HG03045 (cell line): ENCODE results near the gene NTM.

Experiments
- ATAC-seq: cut with Tn5 transposase; IDR thresholded peaks from one replicate; pipeline ENCODE4 v1.9.1; 2021; ENCODE audit warnings: mild to moderate bottlenecking, moderate library complexity; ENCODE audit not compliant: unreplicated experiment

Gene NTM

DNA sequence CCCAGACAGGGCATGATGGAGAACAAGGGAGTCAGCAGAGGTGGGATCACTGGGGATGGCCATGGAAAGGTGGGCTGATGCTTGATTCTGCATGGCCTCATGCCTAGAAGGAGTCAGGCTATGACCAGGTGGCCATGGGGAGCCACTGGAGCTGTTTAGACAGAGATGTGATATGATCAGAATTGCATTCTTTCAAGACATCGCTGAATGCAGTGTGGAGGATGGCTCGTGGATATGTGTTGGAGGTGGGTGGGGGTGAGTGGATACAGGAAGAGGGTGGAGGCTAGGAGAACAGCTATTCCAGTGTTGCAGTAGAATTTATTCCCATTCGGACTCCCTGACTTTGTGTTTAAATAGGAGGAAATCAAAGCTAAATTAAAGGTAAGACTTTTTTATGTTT lies 841.1 kb downstream of the NTM start:
- no peak for ATAC-seq

DNA sequence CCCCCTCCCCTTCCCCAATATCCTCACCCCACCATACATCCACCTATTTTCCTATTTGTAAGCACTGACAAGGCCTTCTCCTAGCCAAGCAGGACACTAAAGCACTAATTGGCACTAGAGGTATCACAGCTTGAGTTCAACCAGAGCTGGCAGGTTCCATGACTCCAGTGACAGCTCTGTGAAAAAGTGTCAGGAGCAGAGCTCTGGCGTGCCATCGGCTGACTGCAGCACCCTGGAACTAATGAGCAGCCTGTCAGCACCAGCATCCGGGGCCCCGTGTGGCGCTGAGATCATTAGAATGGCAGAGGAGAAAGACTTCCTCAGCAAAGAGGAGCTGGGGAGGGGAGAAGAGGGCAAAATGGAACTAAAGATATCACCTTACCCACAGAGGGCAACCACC lies 847.4 kb downstream of the NTM start:
- no peak for ATAC-seq

DNA sequence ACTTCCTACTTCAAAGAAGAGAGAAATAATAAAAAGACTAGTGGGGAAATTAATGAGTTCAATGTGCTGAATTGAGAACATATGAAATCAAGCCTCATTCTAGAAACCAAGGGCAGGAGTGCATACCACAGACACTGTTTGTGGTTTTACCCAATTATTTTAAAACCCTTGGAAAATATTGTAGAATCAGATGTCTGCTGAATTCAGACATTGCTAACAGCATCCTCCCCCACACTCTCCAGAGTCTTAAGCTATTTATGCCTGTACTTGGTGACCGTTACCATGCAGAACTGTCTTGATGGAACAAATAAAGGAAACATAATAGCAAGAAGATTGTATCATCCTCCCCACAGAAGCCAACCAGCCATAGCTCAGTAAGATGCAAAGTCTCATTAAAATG lies 850.1 kb downstream of the NTM start:
- ATAC-seq, result no peak

DNA sequence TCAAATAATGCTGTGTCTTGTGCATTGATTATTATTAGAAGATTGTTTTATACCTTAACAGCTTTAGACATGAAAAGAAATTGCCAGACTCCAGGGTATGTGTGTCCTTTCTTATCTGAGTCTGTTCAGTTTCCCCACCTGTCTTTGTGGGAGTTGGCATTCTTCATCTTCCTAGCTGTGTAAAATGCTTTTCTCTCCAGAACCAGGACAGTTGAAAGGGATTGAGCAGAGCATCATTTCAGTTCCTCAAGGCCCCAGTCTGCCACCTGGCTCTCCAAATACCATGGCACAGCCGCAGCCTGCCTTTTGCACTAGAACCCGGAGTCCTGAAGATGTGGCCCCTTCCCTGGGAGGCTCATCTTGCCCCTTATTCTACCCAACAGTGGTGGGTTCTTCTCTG lies 851.9 kb downstream of the NTM start:
- no peak for ATAC-seq

DNA sequence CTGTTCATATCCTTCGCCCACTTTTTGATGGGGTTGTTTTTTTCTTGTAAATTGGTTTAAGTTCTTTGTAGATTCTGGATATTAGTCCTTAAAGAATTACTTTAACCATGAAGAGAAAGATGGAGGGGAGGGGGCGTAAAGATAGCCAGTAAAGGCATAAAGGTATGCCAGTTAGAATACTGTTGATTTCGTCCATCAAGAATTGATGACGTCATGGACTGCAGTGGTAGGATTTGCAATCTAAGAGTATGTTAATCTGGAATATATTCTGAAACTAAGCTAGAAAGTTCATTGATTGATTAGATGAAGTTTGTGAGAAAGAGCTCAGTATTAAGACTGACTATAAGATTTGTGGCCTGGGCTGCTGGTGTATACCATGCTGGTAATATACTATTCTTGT lies 856.1 kb downstream of the NTM start:
- no peak for ATAC-seq

DNA sequence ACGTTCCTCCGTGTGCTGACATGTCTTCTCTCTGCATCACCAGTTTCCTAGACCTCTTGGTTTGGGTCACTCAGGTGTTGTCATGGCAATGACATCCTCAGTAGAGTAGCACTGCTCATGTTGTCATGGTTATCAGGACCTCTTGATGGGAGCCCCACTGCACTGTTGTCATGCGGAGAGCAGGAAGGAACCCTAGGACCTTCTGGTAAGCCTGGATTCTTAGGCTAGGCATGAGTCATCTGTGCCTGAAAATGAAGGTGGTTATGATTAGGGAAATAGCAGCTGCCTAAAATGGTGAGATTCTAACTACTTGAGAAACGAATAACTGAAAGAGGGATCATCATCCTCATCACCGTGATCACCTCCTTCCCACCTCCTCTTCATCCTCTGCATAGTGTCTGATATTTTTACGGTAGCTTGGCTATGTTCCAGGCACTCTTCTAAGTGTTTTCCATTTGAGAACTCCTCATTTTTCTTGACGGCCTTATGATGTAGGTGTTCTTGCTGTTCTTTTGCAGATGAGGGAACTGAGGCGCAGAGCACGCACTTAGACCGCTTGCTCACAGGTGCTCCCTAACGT lies 858.4 kb downstream of the NTM start:
- ATAC-seq, result no peak

DNA sequence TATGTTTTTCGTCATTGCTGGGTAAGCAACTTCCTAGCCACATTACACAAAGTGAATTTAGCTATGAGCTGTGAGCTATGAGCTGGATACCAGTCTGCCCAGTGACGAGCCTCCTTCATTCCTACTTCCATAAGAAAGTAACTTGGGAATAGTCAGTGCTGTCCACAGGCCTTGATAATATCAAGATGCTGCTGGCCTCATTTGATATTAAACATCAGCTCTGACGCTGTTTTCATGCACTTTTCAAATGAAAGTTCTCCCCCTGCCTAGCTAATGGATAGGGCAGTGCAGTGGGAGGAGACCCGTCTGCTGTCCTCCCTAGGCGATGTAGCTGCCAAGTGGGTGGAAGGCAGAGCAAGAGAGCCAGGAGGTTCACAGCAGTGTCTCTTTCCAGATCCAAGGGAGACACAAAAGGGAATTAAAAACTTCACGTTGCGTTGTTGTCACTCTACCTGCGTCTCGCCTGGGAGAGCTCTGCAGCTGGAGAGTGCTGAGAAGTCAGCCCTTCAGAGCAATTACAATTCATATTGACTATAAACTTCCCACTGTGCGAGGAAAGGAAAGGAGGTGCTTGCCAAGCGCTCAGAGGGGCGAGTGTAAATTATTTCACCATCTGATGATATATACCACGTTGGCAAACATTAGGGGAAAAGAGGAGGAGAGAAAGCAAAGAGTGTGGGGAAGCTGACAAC lies 861.4 kb downstream of the NTM start:
- no peak for ATAC-seq

DNA sequence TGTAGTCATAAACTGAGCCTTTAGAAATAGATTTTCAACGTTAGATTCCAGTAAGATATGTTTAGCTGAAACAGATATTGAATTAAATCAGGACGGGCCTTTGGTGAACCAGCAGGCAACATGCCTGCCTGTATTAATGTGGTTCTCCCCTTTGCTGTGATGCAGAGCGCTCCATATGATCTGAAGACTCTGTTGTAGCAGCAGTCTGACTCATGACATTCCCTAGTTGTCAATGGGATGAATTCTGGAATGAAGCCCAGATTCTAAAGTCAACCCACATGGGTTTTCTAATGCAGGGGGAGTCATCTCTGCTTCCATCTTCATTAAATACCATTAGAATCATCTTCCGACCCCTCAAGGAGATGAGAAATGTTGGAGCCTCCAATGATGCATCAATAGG lies 864.5 kb downstream of the NTM start:
- ATAC-seq, result no peak

DNA sequence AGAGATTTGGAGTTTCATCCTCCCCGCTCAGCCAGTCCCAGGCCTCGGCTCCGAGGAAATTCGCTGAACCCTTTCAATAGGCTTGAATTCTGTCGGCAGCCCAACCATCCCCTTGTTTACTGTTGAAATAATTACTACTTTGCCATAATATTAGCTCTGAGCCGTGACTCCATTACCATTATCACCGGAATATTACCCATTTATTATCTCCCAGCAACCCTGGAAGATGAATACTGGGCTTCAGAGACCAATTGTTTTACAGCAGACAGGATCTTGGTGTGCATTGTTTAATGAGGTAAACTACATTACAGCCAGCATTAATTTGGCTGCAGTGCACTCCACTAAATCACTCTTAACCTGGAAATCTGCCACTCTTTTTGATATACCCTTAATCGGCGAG lies 867.4 kb downstream of the NTM start:
- ATAC-seq, result no peak

DNA sequence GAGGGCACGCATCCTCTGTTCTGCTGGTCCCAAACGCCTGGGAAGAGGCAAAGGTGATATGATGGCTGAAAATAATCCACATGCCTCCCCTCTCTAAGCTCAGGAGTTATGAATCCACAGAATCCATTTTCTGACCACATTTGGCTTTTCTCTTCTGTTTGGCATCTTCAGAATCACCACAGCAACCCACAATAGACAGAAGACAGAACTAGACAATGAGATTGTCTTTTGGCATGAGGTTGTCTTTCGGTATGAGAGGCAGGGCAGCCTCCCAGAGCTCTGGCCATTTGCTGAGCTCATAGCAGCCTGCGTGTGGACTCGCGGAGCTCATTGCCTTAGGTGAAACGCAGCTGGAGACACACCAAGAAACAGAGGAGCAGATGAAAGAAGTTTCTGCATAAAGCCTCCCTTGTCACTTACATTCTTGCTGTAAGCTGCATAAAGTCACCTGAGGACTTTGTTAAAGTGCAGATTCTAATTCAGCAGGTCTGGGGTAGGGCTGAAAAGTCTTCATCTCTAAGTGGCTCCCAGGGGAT lies 868.0 kb downstream of the NTM start:
- ATAC-seq, result no peak

DNA sequence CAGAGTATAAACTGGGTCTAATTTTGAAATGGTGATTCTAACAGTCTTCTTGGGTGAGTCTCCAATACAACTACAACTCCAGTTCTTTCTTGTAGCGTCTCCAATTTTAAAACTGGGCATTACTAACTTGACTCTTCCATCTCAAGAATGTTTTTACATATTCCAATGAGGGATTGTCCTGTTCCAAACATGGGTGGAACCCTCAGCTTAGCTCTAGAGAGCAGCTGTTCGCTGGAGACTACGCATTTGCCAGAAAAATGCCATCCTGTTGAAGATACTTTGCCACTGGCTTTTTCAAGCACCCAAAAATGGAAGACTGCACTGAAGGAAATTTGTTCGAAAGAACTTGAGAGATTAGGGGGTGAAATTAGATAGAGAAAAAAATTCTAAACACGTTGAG lies 870.0 kb downstream of the NTM start:
- no peak for ATAC-seq

DNA sequence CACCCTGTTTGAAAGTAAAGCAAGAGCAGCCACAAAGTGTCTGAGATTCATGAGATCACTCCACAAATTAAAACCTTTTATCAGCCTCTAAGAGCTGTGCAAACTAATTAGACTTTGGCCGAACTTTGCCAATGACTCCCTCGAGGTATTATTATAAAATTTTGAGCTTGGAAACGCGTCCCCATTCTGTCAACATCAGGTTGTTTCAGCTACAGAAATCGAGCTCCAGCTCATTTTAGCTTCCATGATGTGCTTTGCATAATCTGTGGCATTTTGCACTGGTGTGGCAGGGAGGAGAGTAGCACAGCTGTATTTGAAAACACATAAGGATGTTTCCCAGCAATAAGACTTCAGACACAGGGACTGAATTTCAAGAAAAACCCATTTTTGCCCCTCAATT lies 872.2 kb downstream of the NTM start:
- no peak for ATAC-seq

DNA sequence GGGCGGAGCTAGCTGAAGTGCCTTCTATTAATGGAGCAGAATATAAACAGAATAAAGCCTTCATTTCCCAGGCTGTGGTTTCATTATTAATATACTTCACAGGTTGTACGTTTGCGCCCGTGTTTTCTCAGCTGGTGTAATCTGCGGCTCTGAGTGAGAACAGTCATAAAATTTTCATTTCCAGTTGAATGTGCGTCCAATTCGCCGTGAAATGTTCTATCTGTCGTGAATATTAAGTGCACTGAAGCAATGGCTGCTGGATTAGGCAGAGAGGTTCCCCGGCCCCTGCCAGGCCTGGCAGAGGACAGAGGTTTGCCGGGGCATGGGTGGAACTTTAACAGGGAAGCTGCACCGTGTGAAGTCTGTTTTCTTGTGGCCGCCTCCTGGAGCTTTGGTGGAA lies 874.4 kb downstream of the NTM start:
- ATAC-seq, result no peak

DNA sequence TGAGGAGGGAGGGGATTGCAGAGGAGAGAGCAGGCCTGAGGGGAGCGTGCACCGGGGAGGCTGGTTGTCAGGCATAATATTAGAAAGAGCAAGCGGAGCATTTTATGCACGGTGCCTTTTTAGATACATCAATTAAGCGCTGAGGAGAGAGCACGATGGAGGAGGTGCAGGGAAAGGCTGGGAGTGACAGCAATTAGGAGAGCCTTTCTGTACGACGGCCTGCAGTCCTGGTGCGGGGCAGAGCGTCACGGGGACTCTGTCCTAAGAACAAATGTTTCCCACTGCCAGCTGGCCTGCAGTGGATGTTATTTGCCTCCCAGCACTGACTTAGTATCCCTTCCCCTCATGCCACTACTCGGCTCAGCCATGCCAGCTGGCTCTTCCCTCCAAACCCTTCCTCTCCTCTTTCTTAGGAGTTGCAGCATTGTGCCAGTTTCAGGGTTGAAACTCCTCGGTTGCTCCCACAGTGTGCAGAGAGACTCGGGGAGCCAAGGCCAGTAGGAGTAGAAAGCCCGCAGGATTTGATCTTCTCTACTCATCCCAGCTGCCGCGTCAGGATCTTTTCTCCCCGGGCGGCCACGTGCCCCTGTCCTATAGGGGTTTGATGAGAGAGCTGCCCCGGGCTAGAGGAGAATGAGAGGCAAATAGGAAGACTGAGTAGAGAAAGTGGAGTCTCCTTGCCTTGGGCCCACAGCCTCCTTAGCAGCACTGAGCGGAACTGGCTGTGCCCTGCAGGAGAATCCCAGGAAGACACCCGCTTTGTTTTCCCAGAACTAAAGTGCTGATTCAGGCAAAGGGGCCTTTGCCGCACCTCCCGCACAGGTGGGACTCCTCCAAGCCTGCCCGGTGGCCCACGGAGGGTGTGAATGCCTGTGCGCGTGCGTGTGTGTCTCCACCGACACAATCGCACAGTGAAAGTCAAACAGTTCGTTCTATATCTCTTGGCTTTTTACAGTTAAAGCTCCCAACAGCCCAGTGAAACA lies 875.3 kb downstream of the NTM start:
- no peak for ATAC-seq

DNA sequence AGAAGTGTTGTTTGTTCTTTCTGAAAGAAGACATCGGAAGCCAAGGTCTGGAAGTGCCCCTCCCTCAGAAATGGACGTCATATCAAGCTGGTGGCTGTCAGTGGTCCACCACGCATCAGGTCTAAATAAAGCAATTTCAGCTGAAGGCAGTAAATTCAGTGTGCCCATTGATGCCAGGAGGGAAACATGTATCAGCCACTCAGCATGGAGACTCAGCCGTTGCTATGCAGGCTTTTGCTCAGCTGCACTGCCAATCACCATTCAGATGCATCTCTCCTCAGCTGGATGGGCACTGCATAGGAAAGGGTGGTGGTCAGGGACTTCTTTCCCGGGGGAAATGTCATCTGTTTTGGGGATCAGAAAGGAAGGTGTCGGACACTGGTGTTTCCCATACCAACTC lies 878.2 kb downstream of the NTM start:
- ATAC-seq, result no peak

DNA sequence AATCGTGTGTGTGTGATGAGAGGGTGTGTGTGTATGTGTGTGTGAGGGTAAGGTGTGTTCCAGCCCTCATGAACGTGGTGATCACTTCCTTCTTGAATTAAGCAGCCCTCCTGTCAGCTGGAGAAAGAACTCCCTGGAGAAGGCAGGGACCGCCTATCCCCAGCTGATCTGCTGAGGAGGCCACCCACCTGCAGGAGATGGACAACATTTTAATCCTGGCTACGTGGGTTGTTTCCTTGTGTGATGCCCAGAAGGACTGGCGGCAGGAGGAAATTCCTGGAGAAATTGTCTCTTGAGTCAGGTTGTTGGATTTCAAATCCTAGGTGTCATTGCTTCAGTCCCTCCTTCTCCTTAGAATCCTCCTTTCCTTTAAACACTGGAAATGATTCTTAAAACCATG lies 878.8 kb downstream of the NTM start:
- no peak for ATAC-seq

DNA sequence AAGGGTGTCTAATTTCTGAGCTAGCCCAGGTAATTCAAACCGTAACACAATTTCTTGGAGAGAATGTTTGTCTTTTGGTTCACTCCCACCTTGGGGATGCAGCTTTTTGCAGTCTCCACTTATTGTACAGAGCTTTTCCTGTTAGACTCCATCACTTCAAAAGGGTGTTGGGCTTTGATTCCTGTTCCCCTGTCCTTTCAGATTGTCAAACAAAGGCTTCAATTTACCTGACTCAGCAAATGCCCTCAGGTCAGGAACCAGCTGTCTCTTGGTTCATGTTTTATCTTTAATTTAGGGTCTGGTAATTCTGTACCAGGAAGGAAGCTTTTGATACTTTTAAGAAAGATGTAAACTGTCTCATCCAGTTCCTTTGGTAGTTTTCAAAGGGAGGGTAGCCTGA lies 880.6 kb downstream of the NTM start:
- no peak for ATAC-seq

DNA sequence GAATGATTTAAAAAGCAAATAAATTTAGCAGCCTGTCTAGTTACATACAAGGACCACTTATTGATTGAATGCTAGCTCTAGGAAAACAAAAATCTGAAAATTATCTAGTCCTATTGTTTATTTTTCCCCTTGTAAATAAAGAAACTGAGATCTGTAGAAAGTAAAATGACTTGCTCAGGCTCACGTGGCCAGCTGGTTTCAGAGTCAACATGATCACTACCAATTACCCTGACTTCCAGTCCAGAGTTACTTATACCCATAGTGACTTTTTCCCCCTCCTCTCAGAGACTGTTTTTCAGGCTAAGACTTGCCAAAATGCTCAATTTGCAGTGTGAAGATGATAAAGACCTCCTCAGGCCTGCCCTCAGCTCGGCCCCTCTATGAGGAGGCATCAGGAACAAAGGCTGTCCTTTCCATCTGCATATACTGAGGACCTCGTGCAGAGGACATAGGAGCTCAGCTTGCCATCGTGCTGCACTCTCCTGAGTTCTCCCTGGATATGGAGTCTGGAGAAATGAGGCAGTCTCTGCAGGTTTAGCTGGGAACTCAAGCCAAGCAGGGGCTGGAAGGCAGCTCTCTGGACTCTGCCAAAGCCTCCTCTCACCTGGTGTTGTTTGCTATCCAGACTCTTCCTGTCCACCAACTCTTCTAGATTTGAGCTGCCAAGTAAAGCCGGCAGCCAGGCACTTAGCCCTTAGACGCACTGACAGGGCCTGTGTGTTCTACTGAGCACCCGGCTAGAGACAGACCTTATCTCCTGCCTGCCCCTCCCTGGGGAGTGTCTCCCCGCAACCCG lies 883.3 kb downstream of the NTM start:
- ATAC-seq, result no peak

DNA sequence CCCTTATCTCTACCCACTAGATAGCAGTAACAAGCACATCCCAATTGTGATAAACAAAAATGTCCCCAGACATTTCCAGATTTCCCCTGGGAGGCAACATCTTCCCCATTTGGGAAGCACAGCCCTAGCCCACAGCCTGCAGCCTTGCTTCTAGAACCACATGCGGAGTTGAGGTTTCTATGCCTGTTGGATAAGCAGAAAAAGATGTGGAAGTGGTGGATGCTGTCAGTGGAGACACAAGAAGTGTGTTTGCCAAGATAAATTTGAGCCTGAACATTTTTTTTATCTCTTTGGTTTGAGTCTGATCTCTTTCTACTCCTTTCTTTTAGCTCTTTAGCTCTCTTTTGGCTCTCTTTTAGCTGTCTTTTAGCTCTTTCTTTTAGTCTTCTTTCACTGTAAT lies 884.5 kb downstream of the NTM start:
- no peak for ATAC-seq

DNA sequence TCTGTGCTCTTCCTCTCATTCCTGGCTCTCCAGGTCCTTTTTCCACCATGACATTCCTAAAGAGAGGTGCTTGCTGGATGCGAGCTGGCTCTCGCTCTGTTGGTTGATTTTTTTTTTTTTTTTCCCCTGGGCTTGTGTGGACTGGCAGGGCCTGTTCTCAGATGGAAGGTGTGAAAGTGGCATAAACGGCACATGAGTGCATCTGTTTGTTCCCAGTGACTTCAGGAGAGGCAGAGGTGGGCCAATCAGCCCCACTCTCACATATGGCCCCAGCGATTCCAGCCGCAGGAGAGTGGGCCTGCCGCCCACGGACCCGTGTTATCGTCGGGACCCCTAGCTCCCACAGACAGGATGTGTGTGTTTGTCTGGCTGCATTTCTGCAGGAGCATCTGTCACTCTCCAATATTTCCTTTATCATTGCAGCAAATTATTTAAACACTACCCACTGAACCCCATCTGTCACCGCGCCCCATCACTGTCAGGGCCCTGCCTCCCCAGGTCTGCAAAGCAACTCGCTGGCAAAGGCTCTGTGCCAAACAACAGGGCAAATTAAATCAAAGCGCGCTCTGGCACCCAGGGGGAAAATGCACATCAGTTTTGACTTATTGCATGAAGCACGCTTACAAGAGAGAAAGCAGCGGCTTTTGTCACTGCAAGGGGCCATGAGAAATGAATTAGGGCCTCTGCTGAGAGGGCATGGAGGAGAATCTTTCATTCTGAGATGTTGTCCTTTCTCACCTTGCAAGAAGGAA lies 886.3 kb downstream of the NTM start:
- ATAC-seq, result no peak
